Activated CD4-positive, alpha-beta T cell treated with anti-CD3 and anti-CD28 coated beads, Interleukin-2, amount 10 ng/mL, durations not matched to agents 7 days and 5 days (primary cell): ENCODE data around the gene SERF2. TPM values are rescaled to one million over a fixed set of nuclear protein-coding genes. Genes with fewer than 3 reads are reported as not detected.

Experiments used
- CTCF ChIA-PET: fragments of 350-600 bp; sonication (Branson Sonifier 250); formaldehyde crosslinking; loops from one replicate; lab custom pipeline; 2021; ENCODE audit warnings: antibody characterized with exemption; lab: Charles Lee
- POLR2A ChIA-PET: fragments of 350-600 bp; sonication (Branson Sonifier 250); formaldehyde crosslinking; loops from one replicate; lab custom pipeline; 2021; ENCODE audit warnings: antibody characterized with exemption; lab: Charles Lee
- DNase-seq: peaks from one replicate; pipeline ENCODE4 v3.0.0-alpha.2; 2020
- H3K27ac Mint-ChIP-seq: one replicate; pipeline ENCODE4 v1.8.0; 2021; ENCODE audit warnings: mild to moderate bottlenecking, moderate library complexity, mixed read lengths
- H3K27me3 Mint-ChIP-seq: one replicate; pipeline ENCODE4 v1.8.0; 2021; ENCODE audit warnings: mixed read lengths
- H3K36me3 Mint-ChIP-seq: one replicate; pipeline ENCODE4 v1.8.0; 2021; ENCODE audit warnings: low read depth, mixed read lengths
- H3K4me1 Mint-ChIP-seq: one replicate; pipeline ENCODE4 v1.8.0; 2021; ENCODE audit warnings: mixed read lengths
- H3K4me3 Mint-ChIP-seq: one replicate; pipeline ENCODE4 v1.8.0; 2021; ENCODE audit warnings: mild to moderate bottlenecking, moderate library complexity, mixed read lengths
- H3K9me3 Mint-ChIP-seq: one replicate; pipeline ENCODE4 v1.8.0; 2021; ENCODE audit warnings: mixed read lengths
- total RNA-seq, 2 experiments: library from RNA; stranded (reverse); gene quantifications; one replicate each; pipeline ENCODE4 v1.2.3, GENCODE V29; 2021

SERF2 gene
- total RNA-seq, 2 experiments from 2014 or later: 956 to 981 TPM

DNA sequence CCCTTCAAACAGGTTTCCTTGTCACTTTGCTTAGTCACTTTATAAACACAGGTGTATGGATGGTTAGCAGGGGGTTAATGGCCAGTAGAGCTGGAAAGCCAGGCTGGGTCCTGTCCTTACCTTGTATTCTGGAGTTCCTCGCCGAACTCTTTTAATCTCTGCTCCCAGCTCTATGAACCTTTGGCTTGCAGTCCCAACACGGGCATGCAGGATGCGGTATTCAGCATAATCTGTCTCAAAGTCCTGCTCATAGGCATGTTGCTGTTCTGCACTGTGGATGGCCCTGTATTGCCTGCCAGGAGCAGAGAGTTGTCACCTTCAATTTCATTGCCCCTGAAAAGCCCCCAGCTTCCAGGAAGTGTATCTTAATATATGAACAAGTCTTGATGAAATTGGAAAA, 18.1 kb upstream of the SERF2 start:
- Mint-ChIP-seq H3K36me3 (peaks cover 45% of the 10 kb centered on the region), H3K9me3 (no peaks in the 10 kb centered on the region)
- CTCF ChIA-PET: no interaction called here

DNA sequence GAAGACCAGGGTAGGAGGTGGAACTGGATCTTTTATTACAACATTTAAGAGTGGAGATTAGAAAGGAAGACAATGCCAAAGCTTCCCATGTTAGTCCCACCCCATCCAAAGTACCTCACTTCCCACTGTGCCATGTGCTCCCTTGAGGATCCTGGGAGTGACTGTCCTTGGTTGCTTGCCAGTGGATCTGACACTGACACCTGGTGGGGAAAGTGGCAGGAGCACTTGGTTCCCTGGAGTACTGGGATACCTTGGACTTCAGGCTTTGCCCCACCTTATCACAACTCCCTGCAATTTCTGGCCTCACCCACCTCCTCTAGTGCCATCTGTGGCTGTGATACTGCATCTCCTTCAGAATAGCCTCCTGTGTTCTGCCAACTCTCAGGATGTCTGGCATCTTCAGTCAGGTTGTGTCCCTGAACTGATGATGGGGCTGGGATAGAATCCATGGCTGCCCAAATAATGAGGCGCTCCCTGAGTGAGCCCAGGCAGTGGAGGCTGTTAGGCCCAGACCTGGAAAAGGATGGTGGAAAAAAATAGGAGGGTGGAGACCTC, 16.6 kb upstream of the SERF2 start:
- DNase-seq: no peak
- CTCF ChIA-PET: interaction anchor here (2.5 kb wide), 1 partner anchor 13 kb away, joined by 8 read pairs; no protein-coding TSS in a partner anchor
- peaks cover 36% of the 10 kb centered on the region for H3K4me1 Mint-ChIP-seq
- H3K4me3 Mint-ChIP-seq: peak overlapping the region; percentile 92
- no peaks in the 10 kb centered on the region for H3K9me3 Mint-ChIP-seq
- peaks cover 3% of the 10 kb centered on the region for H3K27me3 Mint-ChIP-seq
- H3K36me3 Mint-ChIP-seq: peaks cover 32% of the 10 kb centered on the region
- H3K27ac Mint-ChIP-seq: peak overlapping the region; percentile 62
- POLR2A ChIA-PET: no interaction called here

More for the DNA sequence above, 18.1 kb upstream of the SERF2 start:
- H3K27ac Mint-ChIP-seq: no peak overlapping the region
- H3K4me1 Mint-ChIP-seq: peaks cover 32% of the 10 kb centered on the region
- peaks cover 2% of the 10 kb centered on the region for H3K27me3 Mint-ChIP-seq
- H3K4me3 Mint-ChIP-seq: no peak overlapping the region
- no peak for DNase-seq
- POLR2A ChIA-PET: interaction anchor here (0.8 kb wide), 1 partner anchor 24 kb away, joined by 7 read pairs; no protein-coding TSS in a partner anchor

DNA sequence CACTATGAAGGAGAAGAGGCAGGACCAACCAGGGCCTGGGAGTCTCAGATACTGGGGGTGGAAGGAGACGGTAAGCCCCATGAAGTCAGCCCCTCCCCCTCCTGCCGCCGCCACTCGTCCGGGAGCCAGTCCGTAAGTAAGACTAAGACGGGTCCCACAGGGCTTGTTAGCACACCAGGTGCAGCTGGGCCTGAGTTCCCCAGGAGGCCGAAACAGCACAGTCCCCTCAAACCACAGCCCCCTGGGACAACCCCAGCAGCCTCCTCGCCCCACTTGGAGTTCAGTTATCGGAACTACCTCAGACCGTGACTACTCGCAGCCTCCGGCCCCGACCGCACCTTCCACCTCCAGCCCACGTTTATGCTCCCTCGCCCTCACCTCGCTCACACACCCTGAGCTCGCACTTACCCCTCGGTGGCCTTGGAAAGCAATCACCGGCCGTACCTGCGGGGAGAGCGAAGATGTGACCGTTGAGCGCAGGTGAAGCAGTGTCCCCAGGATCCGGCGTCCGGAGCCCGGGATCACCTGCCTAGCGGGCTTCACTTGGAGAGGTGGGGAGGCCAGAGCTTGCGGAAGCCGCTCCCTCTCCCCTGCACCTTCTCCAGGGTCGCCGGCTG, 15.9 kb upstream of the SERF2 start:
- Mint-ChIP-seq H3K27me3 (peaks cover 3% of the 10 kb centered on the region), H3K9me3 (no peaks in the 10 kb centered on the region), H3K4me3 (peak overlapping the region; percentile 92), H3K4me1 (peaks cover 36% of the 10 kb centered on the region), H3K27ac (peak overlapping the region; percentile 62), H3K36me3 (peaks cover 26% of the 10 kb centered on the region)
- DNase-seq: no peak
- POLR2A ChIA-PET: interaction anchor here (0.9 to 1.2 kb wide), 2 partner anchors 25 to 48 kb away, joined by 3 to 4 read pairs; partner anchors contain the start of genes HYPK and MFAP1
- CTCF ChIA-PET: interaction anchor here (0.6 to 2.5 kb wide), 6 partner anchors 10 to 30 kb away, joined by 3 to 8 read pairs (median 4); partner anchors contain the start of gene PDIA3

DNA sequence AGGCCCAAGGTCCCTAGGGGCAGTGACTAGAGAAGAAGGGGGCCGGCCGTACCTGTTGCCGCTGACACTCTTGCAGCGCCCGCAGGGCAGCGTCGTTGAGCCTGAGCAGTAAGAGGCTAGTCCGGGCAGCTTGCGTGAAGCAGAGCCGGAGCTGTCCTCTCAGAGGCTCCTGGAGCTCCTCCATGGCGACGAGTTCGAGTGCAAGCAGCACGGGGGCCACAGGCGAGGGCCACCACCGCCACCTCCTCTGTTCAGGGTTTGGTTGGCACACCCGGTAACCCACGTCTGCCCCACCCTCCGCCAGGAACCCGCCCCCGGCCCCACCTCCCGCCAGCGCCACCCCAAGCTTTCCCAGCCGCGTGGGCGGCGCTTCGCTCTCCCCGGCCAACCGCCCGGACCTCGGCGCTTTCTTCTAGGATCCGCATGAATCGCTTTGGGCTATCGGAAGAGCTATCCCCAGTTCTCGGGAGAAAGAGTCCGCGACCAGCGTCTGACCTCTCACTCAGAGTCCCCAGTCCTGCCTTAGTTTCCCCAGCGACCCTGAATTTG, 15.3 kb upstream of the SERF2 start, which contains the start of gene ELL3:
Gene ELL3, minus strand, starts transcription at position 249 of the 549 bp plus-strand sequence. Its CDS starts 65 bp downstream, at position 184.
- ChIA-PET CTCF (interaction anchor here (1.0 to 2.5 kb wide), 6 partner anchors 9 to 31 kb away, joined by 3 to 8 read pairs (median 4); partner anchors contain the start of gene PDIA3), POLR2A (interaction anchor here (0.9 to 1.2 kb wide), 2 partner anchors 24 to 48 kb away, joined by 3 to 4 read pairs; partner anchors contain the start of genes HYPK and MFAP1)
- Mint-ChIP-seq H3K4me1 (peaks cover 36% of the 10 kb centered on the region), H3K9me3 (no peaks in the 10 kb centered on the region), H3K36me3 (peaks cover 20% of the 10 kb centered on the region), H3K4me3 (peak within 1 kb of the TSS; percentile 92), H3K27me3 (peaks cover 3% of the 10 kb centered on the region), H3K27ac (peak within 1 kb of the TSS; percentile 95)
- DNase-seq: peak; percentile 81

DNA sequence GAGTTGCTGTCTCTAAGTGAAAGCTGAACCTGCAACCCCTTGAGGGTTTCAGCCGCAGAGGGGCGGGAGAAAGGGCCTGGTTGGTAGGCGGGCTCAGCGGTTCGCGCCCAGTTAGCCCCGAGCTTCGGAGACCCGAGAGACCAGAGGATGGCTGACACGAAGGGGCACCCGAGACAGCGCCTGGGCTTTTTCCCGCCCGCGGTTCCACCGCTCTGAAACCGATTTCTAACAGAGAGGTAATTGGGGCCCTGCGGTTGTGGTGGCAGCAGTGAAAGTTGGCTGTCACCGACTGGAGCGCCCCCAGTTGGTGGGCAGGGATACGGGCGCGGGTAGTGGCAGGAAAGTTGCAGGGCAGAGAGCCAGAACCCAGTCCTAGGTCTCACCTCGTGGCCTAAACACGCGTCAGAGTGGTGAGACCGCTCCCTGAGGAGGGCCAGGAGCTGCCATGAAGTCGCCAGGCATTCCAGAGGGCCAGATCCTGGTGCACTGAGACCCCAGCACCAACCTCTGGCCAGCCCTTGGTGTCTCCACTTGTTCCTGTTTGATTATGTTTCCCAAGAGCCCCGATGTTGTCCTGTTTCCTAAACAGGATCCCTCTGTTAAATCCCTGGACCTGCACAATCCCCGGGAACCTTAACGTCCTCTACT, 14.7 kb upstream of the SERF2 start:
- POLR2A ChIA-PET: interaction anchor here (0.9 to 1.2 kb wide), 2 partner anchors 23 to 47 kb away, joined by 3 to 4 read pairs; partner anchors contain the start of genes HYPK and MFAP1
- Mint-ChIP-seq H3K4me3 (peak overlapping the region; percentile 92), H3K27me3 (peaks cover 3% of the 10 kb centered on the region), H3K4me1 (peaks cover 36% of the 10 kb centered on the region), H3K27ac (peak overlapping the region; percentile 95), H3K9me3 (no peaks in the 10 kb centered on the region), H3K36me3 (peaks cover 14% of the 10 kb centered on the region)
- DNase-seq: peak; percentile 87
- CTCF ChIA-PET: interaction anchor here (0.9 to 2.5 kb wide), 7 partner anchors 8 to 31 kb away, joined by 3 to 8 read pairs (median 3); partner anchors contain the start of gene PDIA3

DNA sequence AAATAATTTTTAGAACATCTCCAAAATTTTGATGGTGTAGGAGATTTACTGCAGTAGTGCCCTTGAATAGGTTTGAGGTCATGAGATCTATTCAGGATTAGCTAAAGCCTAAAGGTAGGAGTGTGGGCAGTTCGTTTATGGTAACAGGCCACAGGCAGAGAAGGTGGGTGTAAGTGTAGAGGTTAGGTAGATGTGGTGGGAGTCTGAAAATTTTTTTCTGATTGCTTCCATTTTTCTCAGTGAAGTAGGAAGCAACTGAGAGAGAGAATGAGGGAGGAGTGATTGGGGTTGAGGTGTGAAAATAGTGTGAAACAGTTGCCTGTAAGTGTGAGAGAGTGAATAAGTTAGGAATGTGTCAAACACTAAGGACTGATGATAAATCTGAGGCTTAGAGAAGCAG, 13.1 kb upstream of the SERF2 start:
- ChIA-PET POLR2A (no interaction called here), CTCF (no interaction called here)
- Mint-ChIP-seq H3K4me1 (peaks cover 36% of the 10 kb centered on the region), H3K36me3 (peaks cover 5% of the 10 kb centered on the region), H3K9me3 (no peaks in the 10 kb centered on the region), H3K27ac (peak overlapping the region; percentile 42), H3K4me3 (peak overlapping the region; percentile 8), H3K27me3 (peaks cover 3% of the 10 kb centered on the region)
- DNase-seq: no peak

DNA sequence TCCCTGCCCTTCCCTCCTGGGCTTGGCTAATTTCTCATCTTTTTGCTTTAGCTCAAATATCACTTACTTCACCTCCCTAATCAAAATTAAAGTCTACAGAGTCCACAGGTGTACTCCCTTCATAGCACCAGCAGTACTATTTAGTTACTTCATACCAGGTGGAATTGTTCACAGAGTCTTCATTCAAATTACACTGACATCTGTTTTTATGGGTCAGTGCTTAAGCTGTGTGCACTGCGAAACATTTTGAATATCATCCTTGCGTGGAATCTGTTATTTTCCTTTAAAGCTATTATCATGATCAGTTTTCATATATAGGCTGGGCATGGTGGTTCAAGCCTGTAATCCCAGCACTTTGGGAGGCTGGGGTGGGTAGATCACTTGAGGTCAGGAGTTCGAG, 2.7 kb upstream of the SERF2 start:
- Mint-ChIP-seq H3K27ac (no peak overlapping the region), H3K4me1 (peaks cover 19% of the 10 kb centered on the region), H3K4me3 (no peak overlapping the region), H3K9me3 (no peaks in the 10 kb centered on the region), H3K36me3 (peaks cover 23% of the 10 kb centered on the region), H3K27me3 (no peaks in the 10 kb centered on the region)
- POLR2A ChIA-PET: no interaction called here
- CTCF ChIA-PET: interaction anchor here (2.5 kb wide), 1 partner anchor 13 kb away, joined by 8 read pairs; the partner anchor contains the start of gene ELL3
- no peak for DNase-seq

DNA sequence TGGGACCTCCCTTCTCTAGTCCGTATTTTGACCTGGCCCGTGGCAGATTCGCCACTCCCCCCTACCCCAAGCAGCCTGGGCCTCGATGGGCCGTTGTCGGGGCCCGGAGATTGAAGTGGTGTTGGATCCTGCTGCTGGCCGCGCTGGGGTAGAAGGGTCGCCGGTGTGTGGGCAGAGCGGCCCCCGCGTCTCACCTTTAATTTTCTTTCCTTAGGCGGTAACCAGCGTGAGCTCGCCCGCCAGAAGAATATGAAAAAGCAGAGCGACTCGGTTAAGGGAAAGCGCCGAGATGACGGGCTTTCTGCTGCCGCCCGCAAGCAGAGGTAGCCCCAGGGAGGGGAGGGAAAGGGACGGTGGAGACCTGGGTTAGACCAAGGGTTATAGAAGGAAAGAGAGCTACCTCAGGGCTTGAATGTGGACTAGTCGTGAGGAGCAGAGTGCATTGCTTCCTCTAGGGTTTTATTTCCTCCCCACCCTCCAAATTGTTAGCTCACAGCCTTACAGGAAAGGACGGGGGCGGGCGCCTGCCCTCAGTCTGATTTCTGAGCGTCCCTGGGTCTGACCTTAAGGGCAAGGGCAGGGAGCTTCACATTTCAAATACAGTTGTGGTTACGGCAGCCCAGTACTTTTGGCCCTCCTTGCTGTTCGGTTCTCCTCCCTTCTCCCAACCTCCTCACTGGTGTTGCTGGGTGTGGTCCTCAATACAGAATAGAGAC, 799 bp downstream of the SERF2 start:
- no peaks in the 10 kb centered on the region for H3K9me3 Mint-ChIP-seq
- DNase-seq: peak; percentile 32
- CTCF ChIA-PET: interaction anchor here (1.0 kb wide), 1 partner anchor 12 kb away, joined by 3 read pairs; no protein-coding TSS in a partner anchor
- peak overlapping the region; percentile 98 for H3K27ac Mint-ChIP-seq
- peaks cover 51% of the 10 kb centered on the region for H3K36me3 Mint-ChIP-seq
- H3K4me3 Mint-ChIP-seq: peak overlapping the region; percentile 93
- H3K27me3 Mint-ChIP-seq: no peaks in the 10 kb centered on the region
- peaks cover 47% of the 10 kb centered on the region for H3K4me1 Mint-ChIP-seq
- POLR2A ChIA-PET: interaction anchor here (0.8 to 1.2 kb wide), 2 partner anchors 32 to 34 kb away, joined by 3 read pairs; partner anchors contain the start of gene MFAP1

DNA sequence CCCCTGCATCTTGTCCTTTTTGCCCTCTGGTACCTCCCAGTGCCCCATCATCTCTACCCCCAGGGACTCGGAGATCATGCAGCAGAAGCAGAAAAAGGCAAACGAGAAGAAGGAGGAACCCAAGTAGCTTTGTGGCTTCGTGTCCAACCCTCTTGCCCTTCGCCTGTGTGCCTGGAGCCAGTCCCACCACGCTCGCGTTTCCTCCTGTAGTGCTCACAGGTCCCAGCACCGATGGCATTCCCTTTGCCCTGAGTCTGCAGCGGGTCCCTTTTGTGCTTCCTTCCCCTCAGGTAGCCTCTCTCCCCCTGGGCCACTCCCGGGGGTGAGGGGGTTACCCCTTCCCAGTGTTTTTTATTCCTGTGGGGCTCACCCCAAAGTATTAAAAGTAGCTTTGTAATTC, 1.5 kb downstream of the SERF2 start:
- no peaks in the 10 kb centered on the region for H3K9me3 Mint-ChIP-seq
- DNase-seq: no peak
- ChIA-PET CTCF (interaction anchor here (1.0 kb wide), 2 partner anchors 11 to 17 kb away, joined by 3 read pairs; partner anchors contain the start of gene ELL3), POLR2A (interaction anchor here (0.8 to 1.2 kb wide), 2 partner anchors 31 to 34 kb away, joined by 3 read pairs; partner anchors contain the start of gene MFAP1)
- peaks cover 57% of the 10 kb centered on the region for H3K36me3 Mint-ChIP-seq
- H3K4me1 Mint-ChIP-seq: peaks cover 53% of the 10 kb centered on the region
- H3K4me3 Mint-ChIP-seq: peak overlapping the region; percentile 93
- H3K27ac Mint-ChIP-seq: peak overlapping the region; percentile 98
- no peaks in the 10 kb centered on the region for H3K27me3 Mint-ChIP-seq

DNA sequence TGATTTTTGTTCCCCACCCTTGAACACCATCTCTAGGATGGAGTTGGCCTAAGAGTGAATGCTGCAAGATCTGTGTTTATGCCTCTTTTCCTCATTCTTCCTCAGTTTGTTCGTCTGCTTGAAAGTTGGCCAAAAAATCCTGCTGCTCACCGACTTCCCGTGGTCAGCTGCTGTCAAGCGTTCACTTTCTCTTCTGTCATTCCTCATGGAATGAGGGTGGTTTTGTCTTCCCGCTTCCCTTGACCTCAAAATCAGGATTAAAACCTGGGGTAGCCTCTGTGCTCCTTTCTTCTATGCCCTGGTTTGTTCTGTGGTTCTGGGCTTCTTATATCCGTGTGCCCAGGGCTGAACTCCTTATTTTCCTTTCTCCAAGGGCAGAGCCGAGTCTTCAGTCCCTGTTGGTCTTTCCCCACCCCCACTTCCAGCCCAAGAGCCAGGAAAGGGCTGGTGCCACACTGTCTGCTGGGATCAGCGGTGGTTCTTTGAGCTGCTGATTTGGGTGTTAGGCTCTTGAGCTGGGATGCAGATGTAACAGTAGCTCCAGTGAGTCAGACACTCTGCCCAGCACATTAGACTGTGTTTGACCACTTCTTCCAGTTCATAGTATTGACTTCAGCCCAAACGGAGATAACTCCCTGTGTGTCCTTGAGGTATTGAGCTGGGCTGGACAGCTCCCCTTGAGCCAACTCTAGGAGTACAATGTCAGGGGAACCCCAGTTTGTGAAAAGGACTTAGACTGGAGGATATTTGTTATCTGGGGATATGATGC, 2.3 kb downstream of the SERF2 start:
- Mint-ChIP-seq H3K4me1 (peaks cover 59% of the 10 kb centered on the region), H3K36me3 (peaks cover 64% of the 10 kb centered on the region), H3K9me3 (no peaks in the 10 kb centered on the region), H3K27ac (peak overlapping the region; percentile 98), H3K4me3 (peak overlapping the region; percentile 93), H3K27me3 (no peaks in the 10 kb centered on the region)
- no peak for DNase-seq
- POLR2A ChIA-PET: interaction anchor here (0.9 kb wide), 1 partner anchor 30 kb away, joined by 3 read pairs; the partner anchor contains the start of gene MFAP1
- CTCF ChIA-PET: interaction anchor here (0.9 to 1.8 kb wide), 4 partner anchors 10 to 49 kb away, joined by 3 to 6 read pairs (median 3); partner anchors contain the start of gene ELL3

DNA sequence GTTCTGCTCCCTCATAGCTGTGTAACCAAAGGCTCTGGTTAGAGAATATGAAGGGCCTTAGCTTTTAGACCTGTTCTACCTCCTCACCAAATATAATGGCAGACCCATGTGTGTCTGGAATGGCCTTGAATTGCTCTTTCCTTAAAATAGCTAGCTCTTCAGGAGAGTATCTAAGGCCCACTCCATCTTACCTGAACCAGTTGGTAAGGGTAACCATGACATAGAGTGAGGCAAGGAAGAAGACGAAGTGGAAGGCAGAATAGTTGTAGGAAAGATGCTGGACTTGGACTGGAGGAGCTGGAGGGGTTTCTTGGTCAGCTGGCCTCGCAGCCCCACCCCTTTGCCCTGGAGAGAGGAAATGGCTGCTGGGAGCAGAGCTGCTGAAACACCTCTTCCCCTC, 3.1 kb downstream of the SERF2 start:
- no peak overlapping the region for H3K4me3 Mint-ChIP-seq
- ChIA-PET POLR2A (interaction anchor here (0.9 kb wide), 1 partner anchor 29 kb away, joined by 3 read pairs; the partner anchor contains the start of gene MFAP1), CTCF (interaction anchor here (0.6 to 1.8 kb wide), 4 partner anchors 10 to 1289 kb away, joined by 3 to 6 read pairs (median 4); partner anchors contain the start of gene ELL3)
- H3K36me3 Mint-ChIP-seq: peaks cover 71% of the 10 kb centered on the region
- DNase-seq: no peak
- H3K9me3 Mint-ChIP-seq: no peaks in the 10 kb centered on the region
- H3K27me3 Mint-ChIP-seq: no peaks in the 10 kb centered on the region
- H3K4me1 Mint-ChIP-seq: peaks cover 67% of the 10 kb centered on the region
- H3K27ac Mint-ChIP-seq: no peak overlapping the region
